GM12878 (cell line): ENCODE results near the gene DAGLA. TPM values are rescaled to one million over a fixed set of nuclear protein-coding genes. Genes with fewer than 3 reads are reported as not detected.

Experiments
- ATAC-seq: fragments of 200-7000 bp; cut with Tn5 transposase; 3 replicates; pipeline ENCODE4 v1.9.1; 2020; ENCODE audit warnings: mild to moderate bottlenecking, moderate library complexity
- BruUV-seq: library from RNA; stranded (reverse); fragments of 400-500 nt; replicated peaks from 2 replicates; lab custom pipeline; 2021; lab: Mats Ljungman, UMichigan
- CTCF ChIA-PET: fragments of 300-600 bp; sonication (Branson Sonifier 250); formaldehyde crosslinking; extraction: SDS; loops from one replicate; lab custom pipeline; 2021; ENCODE audit warnings: inconsistent platforms; lab: Yijun Ruan, JAX
- POLR2A ChIA-PET: fragments of 350-600 bp; formaldehyde crosslinking; extraction: SDS; loops from one replicate; lab custom pipeline; 2021; ENCODE audit warnings: inconsistent platforms; lab: Charles Lee
- RAD21 ChIA-PET: fragments of 300-600 bp; sonication (Branson Sonifier 250); formaldehyde crosslinking; loops from one replicate; lab custom pipeline; 2023; ENCODE audit warnings: antibody characterized with exemption; ENCODE audit not compliant: unreplicated experiment; lab: Charles Lee
- SMC1A ChIA-PET: fragments of 300-600 bp; sonication (Branson Sonifier 250); formaldehyde crosslinking; loops from one replicate; lab custom pipeline; 2023; ENCODE audit not compliant: unreplicated experiment, uncharacterized antibody; lab: Charles Lee
- DNase-seq: peaks from one replicate; pipeline ENCODE4 v3.0.0-alpha.2; 2011; ENCODE audit warnings: low read depth, low spot score
- FAIRE-seq: peaks from 3 replicates; lab custom pipeline; 2011; peaks lifted over from hg19 to GRCh38; lab: Jason Lieb, UNC
- H2AFZ ChIP-seq: 2 replicates; pipeline ENCODE4 v1.6.0; 2011; ENCODE audit warnings: low read depth, low read length, control low read depth; ENCODE audit not compliant: control insufficient read depth
- H3K27ac ChIP-seq: 2 replicates; pipeline ENCODE4 v1.5.1; 2011; ENCODE audit warnings: control low read depth; ENCODE audit not compliant: control insufficient read depth, insufficient read depth
- H3K27me3 ChIP-seq, 2 experiments: replicated peaks in 1 of 2; 2 replicates each; pipeline versions ENCODE4 v1.6.0 to v1.6.1; 2011; ENCODE audit warnings: low read length in 1 of 2; ENCODE audit not compliant: control insufficient read depth in 2 of 2, insufficient read depth in 2 of 2
- H3K36me3 ChIP-seq, 2 experiments: 2 replicates each; pipeline ENCODE4 v1.5.1; 2011; ENCODE audit warnings: low read length in 1 of 2; ENCODE audit not compliant: control insufficient read depth in 2 of 2, insufficient read depth in 2 of 2
- H3K4me1 ChIP-seq: 2 replicates; pipeline ENCODE4 v1.6.1; 2011; ENCODE audit warnings: mild to moderate bottlenecking, low read length, moderate library complexity, mixed read lengths; ENCODE audit not compliant: control insufficient read depth, insufficient read depth
- H3K4me2 ChIP-seq: 2 replicates; pipeline ENCODE4 v1.6.0; 2011; ENCODE audit warnings: control low read depth; ENCODE audit not compliant: control insufficient read depth, insufficient read depth
- H3K4me3 ChIP-seq: fragments of 200-600 bp; sonication (generic); 2 replicates; pipeline ENCODE4 v1.5.1; 2016
- H3K79me2 ChIP-seq: 2 replicates; pipeline ENCODE4 v1.6.0; 2011; ENCODE audit warnings: low read length; ENCODE audit not compliant: control insufficient read depth, insufficient read depth
- H3K9ac ChIP-seq: 2 replicates; pipeline ENCODE4 v1.8.0; 2011; ENCODE audit warnings: low read length, control low read depth, mixed read lengths; ENCODE audit not compliant: control insufficient read depth, insufficient read depth
- H3K9me3 ChIP-seq: replicated peaks from 3 replicates; pipeline ENCODE4 v1.5.1; 2011; ENCODE audit warnings: mild to moderate bottlenecking, low read length; ENCODE audit not compliant: control insufficient read depth, insufficient read depth
- H4K20me1 ChIP-seq: 2 replicates; pipeline ENCODE4 v1.6.0; 2011; ENCODE audit not compliant: control insufficient read depth, insufficient read depth
- BRCA1 ChIP-seq: IDR thresholded peaks from 2 replicates; pipeline ENCODE4 v1.6.1; 2011; ENCODE audit warnings: low read depth, low read length, improper control_type of control experiment
- HDAC6 ChIP-seq: fragments of 200-600 bp; sonication (generic); IDR thresholded peaks from one replicate; pipeline ENCODE4 v1.8.0; 2017; ENCODE audit warnings: antibody characterized with exemption; ENCODE audit not compliant: unreplicated experiment
- MTA3 ChIP-seq: IDR thresholded peaks from 2 replicates; pipeline ENCODE4 v1.6.1; 2012; ENCODE audit warnings: low read length, inconsistent platforms, borderline replicate concordance
- MXI1 ChIP-seq: fragments of 150-350 bp; IDR thresholded peaks from 2 replicates; pipeline ENCODE4 v1.6.1; 2011; ENCODE audit warnings: low read depth, mild to moderate bottlenecking, inconsistent platforms, low read length, improper control_type of control experiment
- PML ChIP-seq: IDR thresholded peaks from 2 replicates; pipeline ENCODE4 v1.6.1; 2012; ENCODE audit warnings: low read length, inconsistent platforms
- SREBF1 ChIP-seq: IDR thresholded peaks from 2 replicates; pipeline ENCODE4 v1.6.1; 2012; ENCODE audit warnings: mild to moderate bottlenecking, low read length
- SREBF2 ChIP-seq: IDR thresholded peaks from 2 replicates; pipeline ENCODE4 v1.6.1; 2012; ENCODE audit warnings: mild to moderate bottlenecking, low read length
- TCF3 ChIP-seq: IDR thresholded peaks from 2 replicates; pipeline ENCODE4 v1.6.1; 2012; ENCODE audit warnings: low read depth, mild to moderate bottlenecking, low read length, borderline replicate concordance; ENCODE audit not compliant: insufficient read depth
- WGBS: methylation state at CpG from one replicate; pipeline ENCODE4 v1.1.6; 2016; ENCODE audit warnings: low lambda C conversion rate; ENCODE audit not compliant: insufficient replicate concordance, insufficient coverage; ENCODE audit errors: missing lambda C conversion rate; 5-methylcytosine and 5-hydroxymethylcytosine counted together
- in situ Hi-C: fragments of 300-500 bp; cut with MboI; formaldehyde crosslinking; loops from 9 replicates; pipeline ENCODE4 v1.14.3; 2018; ENCODE audit warnings: mixed read lengths
- intact Hi-C: fragments of 100-400 bp; cut with micrococcal nuclease; formaldehyde crosslinking; loops from one replicate; pipeline ENCODE4 v1.14.2; 2022; ENCODE audit not compliant: unreplicated experiment
- polyA plus RNA-seq, 11 experiments: library from polyadenylated mRNA; depleted of rRNA in 4 of 11; unstranded in 6 of 11; stranded (reverse) in 5 of 11; fragments of >200 nt; fragmentation: Nextera tagmentation in 4 of 11; fragmentation: Illumina TruSeq in 1 of 11; extraction: Ambion mirVana in 4 of 11; extraction: Trizol in 1 of 11; gene quantifications; 1 replicate in 1 of 11; 2 replicates in 10 of 11; pipeline versions ENCODE4 v1.2.1 to v1.2.3, GENCODE V29; 2011 to 2016; ENCODE audit warnings: inconsistent platforms in 2 of 11, missing spikeins in 2 of 11, low read depth in 1 of 11
- total RNA-seq, 4 experiments: library from RNA; depleted of rRNA in 3 of 4; stranded (reverse); fragments of >200 nt in 3 of 4; fragmentation: Illumina TruSeq in 1 of 4; extraction: Trizol in 1 of 4; gene quantifications; 2 replicates each; pipeline versions ENCODE4 v1.2.1 to v1.2.3, GENCODE V29; 2013 to 2021
- TF ChIP-seq, protein P1 (sequence below): fragments of 450-650 bp; IDR thresholded peaks from 2 replicates; pipeline ENCODE4 v1.6.1; 2018; ENCODE audit warnings: borderline replicate concordance, mild to moderate bottlenecking; ENCODE audit not compliant: partially characterized antibody
- TF ChIP-seq, protein P2 (sequence below): IDR thresholded peaks from 2 replicates; pipeline ENCODE4 v1.6.1; 2012; ENCODE audit warnings: low read depth, low read length, improper control_type of control experiment
- TF ChIP-seq, protein P3 (sequence below): fragments of 450-650 bp; IDR thresholded peaks from 2 replicates; pipeline ENCODE4 v1.6.1; 2017; ENCODE audit warnings: mild to moderate bottlenecking, low read depth, inconsistent platforms; ENCODE audit not compliant: poor library complexity, severe bottlenecking
- TF ChIP-seq, protein P4 (sequence below), 3 experiments: IDR thresholded peaks in 2 of 3; conservative IDR thresholded peaks in 1 of 3; 2 replicates each; pipeline ENCODE4 v1.5.1; 2011; ENCODE audit warnings: low read depth in 3 of 3, low read length in 3 of 3, mild to moderate bottlenecking in 3 of 3, control low read depth in 2 of 3, moderate library complexity in 2 of 3, inconsistent platforms in 1 of 3, mixed read lengths in 1 of 3; ENCODE audit not compliant: control insufficient read depth in 2 of 3, insufficient read depth in 1 of 3; ENCODE audit errors: extremely low read depth in 1 of 3

Gene DAGLA
- total and polyA plus RNA-seq, 10 of the 15 experiments (the other 5 are each of a cell fraction or from before 2014, with no cell fraction given) = 0.05 TPM; not detected in 9

DNA sequence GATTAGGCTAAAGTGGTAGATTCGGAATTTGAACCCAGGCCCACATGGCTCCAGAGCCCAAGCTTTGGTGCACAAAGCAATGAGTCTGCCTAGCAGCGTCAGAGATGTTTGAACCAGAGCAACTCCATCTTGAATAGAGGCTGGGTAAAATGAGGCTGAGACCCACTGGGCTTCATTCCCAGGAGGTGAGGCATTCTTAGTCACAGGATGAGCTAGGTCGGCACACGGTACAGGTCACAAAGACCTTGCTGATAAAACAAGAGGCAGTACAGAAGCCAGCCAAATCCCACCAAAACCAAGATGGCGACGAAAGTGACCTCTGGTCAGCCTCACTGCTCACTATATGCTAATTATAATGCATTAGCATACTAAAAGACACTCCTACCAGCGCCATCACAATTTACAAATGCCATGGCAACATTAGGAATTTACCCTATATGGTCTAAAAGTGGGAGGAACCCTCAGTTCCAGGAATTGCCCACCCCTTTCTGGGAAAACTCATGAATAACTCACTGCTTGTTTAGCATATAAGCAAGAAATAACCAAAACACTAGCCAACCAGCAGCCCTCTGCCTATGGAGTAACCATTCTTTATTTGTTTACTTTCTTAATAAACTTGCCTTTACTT is 40.3 kb upstream of the DAGLA start:
- intact Hi-C loops (loop anchor here (2.0 to 10.0 kb wide), 2 partner anchors 105 to 163 kb away; no protein-coding TSS in a partner anchor), in situ Hi-C loops (loop anchor here (5.0 kb wide), 1 partner anchor 163 kb away; no protein-coding TSS in a partner anchor)
- ChIA-PET RAD21 (interaction anchor here (1.9 kb wide), 1 partner anchor 193 kb away, joined by 11 read pairs; no protein-coding TSS in a partner anchor), SMC1A (interaction anchor here (1.0 to 1.5 kb wide), 3 partner anchors 122 to 193 kb away, joined by 3 read pairs; a partner anchor contains a TSS), POLR2A (no interaction called here), CTCF (interaction anchor here (1.0 to 3.8 kb wide), 7 partner anchors 19 to 194 kb away, joined by 3 to 18 read pairs (median 3); no protein-coding TSS in a partner anchor)
- H3K4me3 ChIP-seq = no peak overlapping the region
- no peaks in the 10 kb centered on the region for H3K4me1 ChIP-seq
- peaks cover 0 to 2% of the 10 kb centered on the region in 2 experiments; a peak in 1 of 4 replicates for H3K27me3 ChIP-seq
- no peak overlapping the region for H3K4me2 ChIP-seq
- H4K20me1 ChIP-seq = no peaks in the 10 kb centered on the region
- no peak overlapping the region for H3K9ac ChIP-seq
- no peak for DNase-seq
- H3K9me3 ChIP-seq = no peaks in the 10 kb centered on the region
- no peak for ATAC-seq
- no peak for FAIRE-seq
- WGBS = 21% methylated on average over 7 of the region's 7 CpGs
- H2AFZ ChIP-seq = no peak overlapping the region
- no peak overlapping the region for H3K27ac ChIP-seq
- no peaks in the 10 kb centered on the region for H3K79me2 ChIP-seq
- no TSS peak for BruUV-seq
- H3K36me3 ChIP-seq = no peaks in the 10 kb centered on the region
- TF ChIP-seq, protein P1, sequence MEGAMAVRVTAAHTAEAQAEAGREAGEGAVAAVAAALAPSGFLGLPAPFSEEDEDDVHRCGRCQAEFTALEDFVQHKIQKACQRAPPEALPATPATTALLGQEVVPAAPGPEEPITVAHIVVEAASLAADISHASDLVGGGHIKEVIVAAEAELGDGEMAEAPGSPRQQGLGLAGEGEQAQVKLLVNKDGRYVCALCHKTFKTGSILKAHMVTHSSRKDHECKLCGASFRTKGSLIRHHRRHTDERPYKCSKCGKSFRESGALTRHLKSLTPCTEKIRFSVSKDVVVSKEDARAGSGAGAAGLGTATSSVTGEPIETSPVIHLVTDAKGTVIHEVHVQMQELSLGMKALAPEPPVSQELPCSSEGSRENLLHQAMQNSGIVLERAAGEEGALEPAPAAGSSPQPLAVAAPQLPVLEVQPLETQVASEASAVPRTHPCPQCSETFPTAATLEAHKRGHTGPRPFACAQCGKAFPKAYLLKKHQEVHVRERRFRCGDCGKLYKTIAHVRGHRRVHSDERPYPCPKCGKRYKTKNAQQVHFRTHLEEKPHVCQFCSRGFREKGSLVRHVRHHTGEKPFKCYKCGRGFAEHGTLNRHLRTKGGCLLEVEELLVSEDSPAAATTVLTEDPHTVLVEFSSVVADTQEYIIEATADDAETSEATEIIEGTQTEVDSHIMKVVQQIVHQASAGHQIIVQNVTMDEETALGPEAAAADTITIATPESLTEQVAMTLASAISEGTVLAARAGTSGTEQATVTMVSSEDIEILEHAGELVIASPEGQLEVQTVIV = no peak
- TF ChIP-seq TCF3 (no peak), BRCA1 (no peak), MXI1 (no peak), PML (no peak), HDAC6 (no peak), MTA3 (no peak), SREBF1 (no peak), SREBF2 (no peak)
- TF ChIP-seq, protein P2, sequence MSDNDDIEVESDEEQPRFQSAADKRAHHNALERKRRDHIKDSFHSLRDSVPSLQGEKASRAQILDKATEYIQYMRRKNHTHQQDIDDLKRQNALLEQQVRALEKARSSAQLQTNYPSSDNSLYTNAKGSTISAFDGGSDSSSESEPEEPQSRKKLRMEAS = no peak
- TF ChIP-seq, protein P3, sequence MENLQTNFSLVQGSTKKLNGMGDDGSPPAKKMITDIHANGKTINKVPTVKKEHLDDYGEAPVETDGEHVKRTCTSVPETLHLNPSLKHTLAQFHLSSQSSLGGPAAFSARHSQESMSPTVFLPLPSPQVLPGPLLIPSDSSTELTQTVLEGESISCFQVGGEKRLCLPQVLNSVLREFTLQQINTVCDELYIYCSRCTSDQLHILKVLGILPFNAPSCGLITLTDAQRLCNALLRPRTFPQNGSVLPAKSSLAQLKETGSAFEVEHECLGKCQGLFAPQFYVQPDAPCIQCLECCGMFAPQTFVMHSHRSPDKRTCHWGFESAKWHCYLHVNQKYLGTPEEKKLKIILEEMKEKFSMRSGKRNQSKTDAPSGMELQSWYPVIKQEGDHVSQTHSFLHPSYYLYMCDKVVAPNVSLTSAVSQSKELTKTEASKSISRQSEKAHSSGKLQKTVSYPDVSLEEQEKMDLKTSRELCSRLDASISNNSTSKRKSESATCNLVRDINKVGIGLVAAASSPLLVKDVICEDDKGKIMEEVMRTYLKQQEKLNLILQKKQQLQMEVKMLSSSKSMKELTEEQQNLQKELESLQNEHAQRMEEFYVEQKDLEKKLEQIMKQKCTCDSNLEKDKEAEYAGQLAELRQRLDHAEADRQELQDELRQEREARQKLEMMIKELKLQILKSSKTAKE = no peak
- TF ChIP-seq, protein P4, sequence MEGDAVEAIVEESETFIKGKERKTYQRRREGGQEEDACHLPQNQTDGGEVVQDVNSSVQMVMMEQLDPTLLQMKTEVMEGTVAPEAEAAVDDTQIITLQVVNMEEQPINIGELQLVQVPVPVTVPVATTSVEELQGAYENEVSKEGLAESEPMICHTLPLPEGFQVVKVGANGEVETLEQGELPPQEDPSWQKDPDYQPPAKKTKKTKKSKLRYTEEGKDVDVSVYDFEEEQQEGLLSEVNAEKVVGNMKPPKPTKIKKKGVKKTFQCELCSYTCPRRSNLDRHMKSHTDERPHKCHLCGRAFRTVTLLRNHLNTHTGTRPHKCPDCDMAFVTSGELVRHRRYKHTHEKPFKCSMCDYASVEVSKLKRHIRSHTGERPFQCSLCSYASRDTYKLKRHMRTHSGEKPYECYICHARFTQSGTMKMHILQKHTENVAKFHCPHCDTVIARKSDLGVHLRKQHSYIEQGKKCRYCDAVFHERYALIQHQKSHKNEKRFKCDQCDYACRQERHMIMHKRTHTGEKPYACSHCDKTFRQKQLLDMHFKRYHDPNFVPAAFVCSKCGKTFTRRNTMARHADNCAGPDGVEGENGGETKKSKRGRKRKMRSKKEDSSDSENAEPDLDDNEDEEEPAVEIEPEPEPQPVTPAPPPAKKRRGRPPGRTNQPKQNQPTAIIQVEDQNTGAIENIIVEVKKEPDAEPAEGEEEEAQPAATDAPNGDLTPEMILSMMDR (IDR thresholded peaks at IDR 0.05 in 2 of 3, conservative IDR thresholded peaks at IDR 0.05 in 1 of 3; ENCODE audit: control insufficient read depth in 2 of 3, extremely low read depth in 1 of 3, insufficient read depth in 1 of 3, low read depth in 3 of 3, low read length in 3 of 3) = no peak
